Dedifferentiated amniotic fluid mesenchymal stem cell (primary cell): Measurements from ENCODE around the gene RBM17.
A peak's percentile ranks its signal among the peaks of the same experiment; 100 is the strongest.
"Not testable (repeated sequence)": the region's sequence is repeated elsewhere in the genome, so short reads cannot be mapped to it uniquely, and the experiment has no call there.

ENCODE experiments used
- DNase-seq: peaks from one replicate; pipeline ENCODE4 v3.0.0-alpha.2; 2016; ENCODE audit errors: extremely low spot score

Gene RBM17

DNA sequence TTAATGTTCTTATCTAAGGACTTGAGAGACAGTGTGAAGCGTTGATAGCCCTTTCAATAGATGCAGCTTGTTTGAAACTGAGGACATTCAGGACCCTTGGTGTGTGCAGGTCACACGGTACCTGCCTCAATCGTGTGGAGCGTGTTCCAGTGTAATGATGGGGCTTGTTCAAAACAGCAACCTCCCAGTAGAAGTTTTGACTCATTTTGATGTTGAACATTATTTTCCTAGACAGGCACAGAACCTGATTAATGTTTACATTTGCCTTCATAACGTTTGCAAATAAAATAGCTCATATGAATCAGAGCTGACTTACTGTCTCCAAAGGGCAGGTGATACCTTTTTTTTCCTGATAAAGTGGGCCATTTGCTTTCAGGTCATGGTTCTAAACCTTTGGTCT, 21.3 kb downstream of the RBM17 start:
- no peak for DNase-seq

GRCh38 chr10:6112893-6113292, 24.1 kb downstream of the RBM17 start:
- no peak for DNase-seq

GRCh38 chr10:6114299-6114698, 25.5 kb downstream of the RBM17 start:
- no peak for DNase-seq

DNA sequence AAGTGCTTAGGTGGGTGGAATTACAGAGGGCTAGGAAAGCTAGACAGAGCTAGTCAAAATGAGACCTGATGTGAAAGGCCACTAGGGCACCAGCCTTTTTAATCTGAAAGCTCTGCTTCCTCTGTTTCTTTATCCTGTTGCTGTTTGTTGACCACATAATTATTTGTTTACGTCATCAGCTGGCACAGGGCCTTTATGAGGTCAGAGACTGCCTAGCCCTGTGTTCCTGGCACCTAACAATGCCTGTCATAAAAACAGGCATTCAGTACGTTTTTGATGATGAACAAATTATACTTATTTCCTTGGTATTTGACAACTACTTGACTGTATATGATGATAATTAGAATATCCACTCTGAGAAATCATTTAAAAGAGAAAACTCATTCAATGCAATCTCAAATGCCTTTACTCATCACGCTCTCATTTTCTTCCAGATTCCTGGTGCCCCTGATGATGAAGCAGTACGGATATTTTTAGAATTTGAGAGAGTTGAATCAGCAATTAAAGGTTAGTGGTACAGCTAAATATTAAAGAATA, 26.0 kb downstream of the RBM17 start:
- DNase-seq, result peak; percentile 50

GRCh38 chr10:6115411-6115810, 26.6 kb downstream of the RBM17 start:
- DNase-seq, result no peak

DNA sequence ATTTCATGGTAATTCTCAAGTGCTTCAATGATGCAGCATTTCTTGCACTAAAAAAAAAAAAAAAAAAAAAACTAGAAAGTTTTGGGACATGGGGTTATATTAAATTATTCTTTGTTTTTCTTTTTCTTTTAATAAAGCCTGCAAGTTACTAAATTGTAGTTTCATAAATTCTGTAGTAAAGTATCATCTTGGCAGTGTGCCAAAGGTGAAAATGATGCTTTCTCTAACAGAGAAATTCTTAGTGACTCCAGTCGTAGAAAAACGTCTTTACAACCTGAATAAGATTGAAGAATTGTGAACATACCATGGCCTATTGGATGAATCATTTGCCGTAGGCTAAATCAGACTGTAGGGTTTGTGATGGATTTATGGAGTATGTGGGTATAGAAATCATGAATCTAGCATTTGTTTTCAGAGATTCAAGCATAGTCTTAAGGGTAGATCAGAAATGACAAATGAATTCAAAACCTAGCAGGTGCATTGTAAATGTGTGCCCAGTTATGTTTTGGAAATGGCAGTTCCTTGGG, 27.1 kb downstream of the RBM17 start:
- DNase-seq, result no peak

GRCh38 chr10:6116806-6117205, 28.0 kb downstream of the RBM17 start:
- no peak for DNase-seq

GRCh38 chr10:6117711-6118110, 28.9 kb downstream of the RBM17 start:
- no peak for DNase-seq

DNA sequence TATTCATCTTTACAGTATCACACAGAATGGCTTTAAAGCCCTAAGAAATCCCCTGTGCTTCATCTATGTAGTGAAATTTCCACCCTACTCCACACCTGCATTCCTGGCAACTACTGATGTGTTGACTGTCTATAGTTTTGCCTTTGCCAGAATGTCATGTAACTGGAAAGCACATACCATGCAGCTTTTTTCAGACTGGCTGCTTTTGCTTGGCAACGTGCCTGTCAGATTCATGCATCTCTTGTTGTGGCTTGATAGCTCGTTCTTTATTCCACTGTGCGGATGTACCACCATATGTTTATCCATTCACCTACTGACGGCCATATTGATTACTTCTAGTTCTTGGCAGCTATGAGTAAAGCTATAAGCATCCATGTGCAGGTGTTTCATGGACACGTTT, 30.6 kb downstream of the RBM17 start:
- DNase-seq, result no peak

DNA sequence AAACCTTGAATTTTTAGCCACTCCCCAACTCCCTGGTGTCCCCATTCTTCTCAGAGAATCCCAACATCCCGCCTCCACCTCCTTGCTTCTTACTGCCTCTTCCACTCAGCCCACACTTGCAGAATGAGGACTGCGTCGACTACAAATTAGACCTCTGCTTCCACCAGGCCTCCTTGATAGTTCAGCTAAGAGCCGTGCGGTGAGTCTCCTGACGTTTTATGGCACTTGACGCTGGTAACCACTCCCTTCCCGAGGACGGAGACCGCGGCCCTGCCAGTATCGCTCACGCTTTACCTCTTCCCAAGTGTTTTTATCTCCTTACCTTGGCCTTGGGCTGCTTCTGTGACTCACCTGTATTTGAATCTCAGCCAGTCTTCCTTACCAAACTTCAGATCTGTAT, 31.1 kb downstream of the RBM17 start:
- no peak for DNase-seq

DNA sequence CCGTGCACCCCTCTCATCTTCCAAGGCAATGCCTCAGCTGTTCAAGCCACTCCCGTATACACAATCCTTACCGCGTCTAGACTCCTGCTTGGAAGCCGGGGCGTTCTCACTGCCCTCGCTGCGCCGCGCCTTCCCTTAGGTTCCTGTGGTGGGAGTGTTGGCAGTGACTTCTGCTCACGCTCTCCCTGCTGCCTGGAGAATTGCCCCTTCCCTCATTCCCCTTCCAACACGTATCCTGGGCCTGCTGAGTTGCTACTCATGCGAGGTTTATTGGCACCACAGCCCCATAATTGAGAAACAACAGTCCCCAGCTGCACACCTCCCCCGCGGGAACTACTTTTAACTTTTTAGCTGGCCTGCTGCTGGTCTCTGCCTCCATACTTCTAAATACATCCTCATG, 31.9 kb downstream of the RBM17 start:
- DNase-seq, result no peak

DNA sequence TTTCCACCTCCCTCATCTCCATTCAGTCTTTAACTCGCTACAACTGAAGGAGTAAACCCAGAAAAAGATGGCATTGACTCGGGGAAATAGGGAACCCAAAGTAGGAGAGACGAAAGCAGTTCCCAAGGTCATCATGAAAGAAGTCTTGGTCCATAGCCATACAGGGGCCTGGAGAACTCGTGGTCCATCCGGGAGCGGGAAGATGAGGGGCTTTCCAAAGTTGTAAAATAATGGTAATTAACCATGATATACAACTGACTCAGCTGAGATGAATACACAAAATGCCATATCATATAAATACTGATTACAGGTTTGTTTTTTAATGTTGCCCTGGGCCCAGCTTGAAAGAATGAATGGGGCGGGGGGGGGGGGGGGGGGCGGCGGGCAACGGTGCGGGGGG, 32.3 kb downstream of the RBM17 start:
- DNase-seq, result no peak

GRCh38 chr10:6123532-6123931, 34.7 kb downstream of the RBM17 start:
- no peak for DNase-seq

GRCh38 chr10:6124666-6125065, 35.8 kb downstream of the RBM17 start:
- no peak for DNase-seq

GRCh38 chr10:6127461-6127860, 38.6 kb downstream of the RBM17 start:
- DNase-seq, result not testable (repeated sequence)

- DNase-seq, result no peak
Measured at GRCh38 chr10:6128087-6128486, 39.3 kb downstream of the RBM17 start.

DNA sequence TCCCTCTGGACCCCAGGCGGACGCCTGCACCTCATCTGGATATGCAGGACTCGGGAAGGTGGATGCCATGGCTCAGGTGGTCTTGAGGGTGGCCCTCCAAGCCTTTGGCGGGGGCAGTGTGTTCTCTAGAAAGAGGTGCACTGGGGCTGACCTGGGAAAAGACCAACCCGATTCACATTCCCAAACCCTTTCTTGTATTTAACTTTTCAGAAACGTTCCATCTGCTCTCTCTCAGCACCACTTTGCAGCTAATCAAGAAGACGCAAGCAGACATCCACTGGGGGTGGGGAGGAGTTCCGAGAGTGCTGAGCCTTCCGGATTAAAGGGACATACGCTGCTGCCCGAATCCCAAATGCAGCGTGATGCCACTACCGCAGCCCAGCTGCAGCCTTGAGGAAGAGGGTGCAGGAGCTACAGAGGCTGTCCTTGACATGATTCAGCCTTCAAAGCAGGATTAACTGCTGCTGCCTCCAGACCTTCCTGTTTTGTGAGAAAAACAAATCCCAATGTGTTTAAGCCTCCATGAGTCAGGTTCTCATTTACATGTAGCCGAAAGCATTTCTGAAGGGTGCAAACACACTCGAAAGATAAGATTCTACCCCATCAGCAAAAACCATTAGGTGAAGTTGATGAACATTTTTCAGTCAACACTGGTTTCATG, 39.9 kb downstream of the RBM17 start:
- DNase-seq, result no peak

GRCh38 chr10:6130848-6131470, 42.1 kb downstream of the RBM17 start:
- no peak for DNase-seq

GRCh38 chr10:6133331-6134098, 44.7 kb downstream of the RBM17 start:
- no peak for DNase-seq

- DNase-seq, result no peak
Measured at GRCh38 chr10:6134099-6134823, 45.4 kb downstream of the RBM17 start.

GRCh38 chr10:6135039-6135438, 46.2 kb downstream of the RBM17 start:
- DNase-seq, result no peak

DNA sequence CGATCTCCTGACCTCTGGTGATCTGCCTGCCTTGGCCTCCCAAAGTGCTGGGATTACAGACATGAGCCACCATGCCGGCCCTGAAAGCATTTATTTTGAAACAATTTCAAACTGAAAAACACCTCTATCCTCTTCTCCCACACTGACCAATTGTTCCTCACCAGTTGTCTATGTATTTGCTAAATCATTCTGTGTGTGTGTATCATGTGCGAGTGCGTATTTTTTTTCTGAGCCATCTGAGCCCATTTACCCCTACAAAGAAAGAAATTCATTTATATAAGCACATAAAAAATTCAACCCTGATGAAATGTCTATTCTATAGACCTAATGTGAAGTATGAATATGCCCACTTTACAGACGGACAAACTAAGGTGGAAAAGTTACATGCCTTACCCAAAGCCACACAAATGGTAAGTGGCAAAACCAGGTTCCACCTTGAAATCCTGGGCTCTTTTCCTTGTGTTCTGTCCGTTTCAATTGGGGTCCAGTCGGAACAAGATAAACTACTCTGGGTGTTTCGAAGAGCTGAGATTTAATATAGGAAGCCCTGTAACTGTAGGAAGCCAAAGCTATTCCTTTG, 46.8 kb downstream of the RBM17 start:
- no peak for DNase-seq
